Uterus (tissue), 4 donors: ENCODE measurements around the gene PTPRG. TPM values are rescaled to one million over a fixed set of nuclear protein-coding genes. Genes with fewer than 3 reads are reported as not detected.

ENCODE experiments used
- DNase-seq, 2 donors: peaks; one replicate each; pipeline ENCODE4 v3.0.0-alpha.2; 2019 to 2020
- H3K27ac ChIP-seq, 2 donors: fragments of 200-600 bp; sonication (generic); 1 replicate in 1 of 2; 2 replicates in 1 of 2; pipeline ENCODE4 v1.5.1; 2016 to 2018
- H3K27me3 ChIP-seq, 2 donors: fragments of 200-600 bp; sonication (generic); one replicate each; pipeline ENCODE4 v1.5.1; 2018 to 2019; ENCODE audit warnings: control low read depth in 1 of 2
- H3K36me3 ChIP-seq, 2 donors: fragments of 200-600 bp; sonication (generic); one replicate each; pipeline ENCODE4 v1.5.1; 2019; ENCODE audit warnings: control low read depth in 1 of 2
- H3K4me1 ChIP-seq, 2 donors: fragments of 200-600 bp; sonication (generic); one replicate each; pipeline ENCODE4 v1.5.1; 2018 to 2019; ENCODE audit warnings: control low read depth in 1 of 2
- H3K4me3 ChIP-seq, 2 donors: fragments of 200-600 bp; sonication (generic); 1 replicate in 1 of 2; 2 replicates in 1 of 2; pipeline ENCODE4 v1.5.1; 2018 to 2019; ENCODE audit warnings: mild to moderate bottlenecking in 1 of 2
- H3K9me3 ChIP-seq, 2 donors: fragments of 200-600 bp; sonication (generic); one replicate each; pipeline ENCODE4 v1.5.1; 2019; ENCODE audit warnings: control low read depth in 1 of 2
- POLR2A ChIP-seq, 2 donors: fragments of 450-650 bp; IDR thresholded peaks; one replicate each; pipeline ENCODE4 v1.6.1; 2016; ENCODE audit warnings: antibody characterized with exemption in 2 of 2, mild to moderate bottlenecking in 1 of 2, moderate library complexity in 1 of 2
- intact Hi-C: fragments of 100-400 bp; cut with DNase I; formaldehyde crosslinking; loops from one replicate; pipeline ENCODE4 v1.15.1; 2023; ENCODE audit warnings: low total_unique reads
- total RNA-seq, 4 donors: library from RNA; depleted of rRNA in 3 of 4; stranded (reverse); fragments of >200 nt in 3 of 4; gene quantifications; one replicate each; pipeline versions ENCODE4 v1.1.0 to v1.2.4, GENCODE V29; 2014 to 2023
- TF ChIP-seq, protein P1 (sequence below), 4 experiments: fragments of 200-600 bp in 2 of 4; fragments of 450-650 bp in 2 of 4; sonication (generic) in 2 of 4; IDR thresholded peaks; one replicate each; pipeline ENCODE4 v1.5.1; 2016 to 2019; ENCODE audit warnings: antibody characterized with exemption in 4 of 4, mild to moderate bottlenecking in 2 of 4, moderate library complexity in 1 of 4
- donor health status: DM: yes; HTN: yes; CAD: no.

PTPRG gene
- total RNA-seq, 4 donors from 2014 or later, result 43.5 to 136 (median 62.6) TPM

DNA sequence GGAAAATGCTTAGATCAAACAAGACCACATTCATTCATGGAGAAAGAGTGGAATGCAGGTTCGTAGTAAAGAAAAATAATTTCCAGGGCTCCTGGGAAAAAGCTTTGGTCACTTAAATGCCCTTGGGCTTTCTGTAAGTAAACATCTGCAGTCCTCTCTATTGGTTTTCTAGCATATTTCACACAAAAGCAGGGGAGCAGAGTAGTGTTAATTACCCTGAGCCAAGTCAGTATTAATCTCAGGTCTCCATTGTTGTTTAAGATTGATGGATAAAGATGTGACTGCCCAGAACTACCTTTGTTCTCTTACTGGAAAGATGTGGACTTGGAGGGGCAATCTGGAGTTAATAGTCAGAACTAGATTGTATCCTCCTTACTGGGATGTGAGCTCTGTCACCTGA, 242.6 kb downstream of the PTPRG start:
- peaks cover 0 to 4% of the 10 kb centered on the region in 2 donors for H3K4me1 ChIP-seq
- H3K36me3 ChIP-seq, result no peaks in the 10 kb centered on the region
- H3K27me3 ChIP-seq, result no peaks in the 10 kb centered on the region
- intact Hi-C loops, result no loop called here
- H3K27ac ChIP-seq, result peak overlapping the region; percentile 53 to 61
- no peak for DNase-seq
- no peak overlapping the region for H3K4me3 ChIP-seq
- H3K9me3 ChIP-seq, result no peaks in the 10 kb centered on the region
- no peak for TF ChIP-seq POLR2A (IDR thresholded peaks at IDR 0.05)

GRCh38 chr3:61804782-61805181, 243.4 kb downstream of the PTPRG start:
- no peak for TF ChIP-seq POLR2A (IDR thresholded peaks at IDR 0.05)
- TF ChIP-seq, protein P1, sequence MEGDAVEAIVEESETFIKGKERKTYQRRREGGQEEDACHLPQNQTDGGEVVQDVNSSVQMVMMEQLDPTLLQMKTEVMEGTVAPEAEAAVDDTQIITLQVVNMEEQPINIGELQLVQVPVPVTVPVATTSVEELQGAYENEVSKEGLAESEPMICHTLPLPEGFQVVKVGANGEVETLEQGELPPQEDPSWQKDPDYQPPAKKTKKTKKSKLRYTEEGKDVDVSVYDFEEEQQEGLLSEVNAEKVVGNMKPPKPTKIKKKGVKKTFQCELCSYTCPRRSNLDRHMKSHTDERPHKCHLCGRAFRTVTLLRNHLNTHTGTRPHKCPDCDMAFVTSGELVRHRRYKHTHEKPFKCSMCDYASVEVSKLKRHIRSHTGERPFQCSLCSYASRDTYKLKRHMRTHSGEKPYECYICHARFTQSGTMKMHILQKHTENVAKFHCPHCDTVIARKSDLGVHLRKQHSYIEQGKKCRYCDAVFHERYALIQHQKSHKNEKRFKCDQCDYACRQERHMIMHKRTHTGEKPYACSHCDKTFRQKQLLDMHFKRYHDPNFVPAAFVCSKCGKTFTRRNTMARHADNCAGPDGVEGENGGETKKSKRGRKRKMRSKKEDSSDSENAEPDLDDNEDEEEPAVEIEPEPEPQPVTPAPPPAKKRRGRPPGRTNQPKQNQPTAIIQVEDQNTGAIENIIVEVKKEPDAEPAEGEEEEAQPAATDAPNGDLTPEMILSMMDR (IDR thresholded peaks at IDR 0.05), result no peak
- Histone ChIP-seq H3K27me3 (no peaks in the 10 kb centered on the region), H3K36me3 (no peaks in the 10 kb centered on the region), H3K4me3 (no peak overlapping the region), H3K4me1 (peaks cover 0 to 12% of the 10 kb centered on the region in 2 donors), H3K27ac (peak overlapping the region; percentile 53 to 61), H3K9me3 (no peaks in the 10 kb centered on the region)
- intact Hi-C loops, result no loop called here
- no peak for DNase-seq

DNA sequence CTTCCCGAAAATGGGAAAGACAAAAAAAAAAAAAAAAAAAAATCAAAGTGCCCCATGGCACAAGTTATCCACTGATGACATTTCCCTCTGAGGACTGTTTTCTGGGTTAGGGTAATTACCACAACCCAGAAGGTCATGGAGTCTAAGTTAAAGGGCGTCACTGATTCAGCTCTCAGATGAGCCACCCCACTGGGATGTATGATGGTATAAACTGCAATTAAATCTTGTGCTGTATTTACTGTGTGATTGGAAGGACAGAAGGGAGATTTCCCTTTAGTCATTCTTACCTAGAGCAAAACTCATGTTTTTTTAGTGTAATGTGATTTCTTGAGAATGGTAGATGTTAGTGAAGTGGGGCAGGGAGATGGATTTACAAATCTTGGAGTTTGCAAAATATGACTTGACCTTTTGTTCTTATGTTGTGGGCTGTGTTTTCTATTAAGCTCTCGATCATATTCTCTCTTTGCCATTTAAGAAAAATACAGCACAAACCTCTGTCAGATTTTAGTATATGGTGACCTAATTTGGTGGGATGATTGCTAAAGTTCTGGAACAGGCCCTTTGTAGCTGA, 244.2 kb downstream of the PTPRG start:
- Histone ChIP-seq H3K27me3 (no peaks in the 10 kb centered on the region), H3K9me3 (no peaks in the 10 kb centered on the region), H3K36me3 (no peaks in the 10 kb centered on the region), H3K4me3 (no peak overlapping the region), H3K27ac (peak overlapping the region; percentile 53 to 61), H3K4me1 (peaks cover 0 to 16% of the 10 kb centered on the region in 2 donors)
- no peak for DNase-seq
- TF ChIP-seq, protein P1 (IDR thresholded peaks at IDR 0.05), result no peak
- no peak for TF ChIP-seq POLR2A (IDR thresholded peaks at IDR 0.05)
- intact Hi-C loops, result no loop called here

GRCh38 chr3:61806810-61807209, 245.4 kb downstream of the PTPRG start:
- intact Hi-C loops, result no loop called here
- Histone ChIP-seq H3K27me3 (no peaks in the 10 kb centered on the region), H3K4me3 (no peak overlapping the region), H3K36me3 (no peaks in the 10 kb centered on the region), H3K27ac (peak overlapping the region; percentile 53 to 61), H3K4me1 (peaks cover 0 to 16% of the 10 kb centered on the region in 2 donors), H3K9me3 (no peaks in the 10 kb centered on the region)
- TF ChIP-seq, protein P1 (IDR thresholded peaks at IDR 0.05), result no peak
- no peak for TF ChIP-seq POLR2A (IDR thresholded peaks at IDR 0.05)
- no peak for DNase-seq

GRCh38 chr3:61807865-61808276, 246.5 kb downstream of the PTPRG start:
- peaks cover 0 to 16% of the 10 kb centered on the region in 2 donors for H3K4me1 ChIP-seq
- TF ChIP-seq POLR2A (IDR thresholded peaks at IDR 0.05), result no peak
- TF ChIP-seq, protein P1 (IDR thresholded peaks at IDR 0.05), result no peak
- H3K27me3 ChIP-seq, result no peaks in the 10 kb centered on the region
- H3K9me3 ChIP-seq, result no peaks in the 10 kb centered on the region
- intact Hi-C loops, result no loop called here
- no peaks in the 10 kb centered on the region for H3K36me3 ChIP-seq
- H3K4me3 ChIP-seq, result no peak overlapping the region
- DNase-seq, result no peak
- peak overlapping the region; percentile 47 to 61 for H3K27ac ChIP-seq
